GM12801 (cell line): Measurements from ENCODE around the gene NRK.

Source experiments
- CTCF ChIP-seq: IDR thresholded peaks from one replicate; pipeline ENCODE4 v1.5.1; 2011; ENCODE audit warnings: control low read depth; ENCODE audit not compliant: insufficient read length; ENCODE audit errors: extremely low read depth

NRK gene

GRCh38 chrX:105821471-105822121 lies 743 bp upstream of the NRK start:
- TF ChIP-seq CTCF: no peak

- TF ChIP-seq CTCF: no peak
Measured at GRCh38 chrX:105823092-105823455, 735 bp downstream of the NRK start.

- TF ChIP-seq CTCF: no peak
Measured at GRCh38 chrX:105829011-105829410, 6.7 kb downstream of the NRK start.

GRCh38 chrX:105837232-105837631 lies 14.9 kb downstream of the NRK start:
- no peak for TF ChIP-seq CTCF

GRCh38 chrX:105845631-105846030 lies 23.3 kb downstream of the NRK start:
- no peak for TF ChIP-seq CTCF

GRCh38 chrX:105865709-105866108 lies 43.4 kb downstream of the NRK start:
- no peak for TF ChIP-seq CTCF

GRCh38 chrX:105869701-105870100 lies 47.4 kb downstream of the NRK start:
- no peak for TF ChIP-seq CTCF
